GM23338 (cell line): ENCODE measurements around the gene PGAM1. TPM values are rescaled to one million over a fixed set of nuclear protein-coding genes. Genes with fewer than 3 reads are reported as not detected.

Experiments
- ATAC-seq: fragments of 200-7000 bp; cut with Tn5 transposase; 3 replicates; pipeline ENCODE4 v1.9.1; 2020
- DNase-seq: peaks from one replicate; pipeline ENCODE4 v3.0.0-alpha.2; 2015; ENCODE audit warnings: low spot score
- H2AFZ ChIP-seq: fragments of 200-600 bp; sonication (generic); 2 replicates; pipeline ENCODE4 v1.8.0; 2016; ENCODE audit warnings: antibody characterized with exemption, mild to moderate bottlenecking, moderate library complexity
- H3F3A ChIP-seq: fragments of 200-600 bp; sonication (generic); replicated peaks from 2 replicates; pipeline ENCODE4 v1.8.0; 2017; ENCODE audit warnings: antibody characterized with exemption, mixed run types, low read depth
- H3K27ac ChIP-seq: fragments of 200-600 bp; sonication (generic); 2 replicates; pipeline ENCODE4 v1.6.1; 2016; ENCODE audit warnings: low read depth
- H3K27me3 ChIP-seq: fragments of 200-600 bp; sonication (generic); 2 replicates; pipeline ENCODE4 v1.8.0; 2016; ENCODE audit warnings: mild to moderate bottlenecking, mixed run types, moderate library complexity; ENCODE audit not compliant: insufficient read depth
- H3K36me3 ChIP-seq: fragments of 200-600 bp; sonication (generic); 2 replicates; pipeline ENCODE4 v1.8.0; 2016; ENCODE audit warnings: mild to moderate bottlenecking; ENCODE audit not compliant: insufficient read depth
- H3K4me1 ChIP-seq: fragments of 200-600 bp; sonication (generic); 2 replicates; pipeline ENCODE4 v1.8.0; 2016; ENCODE audit warnings: mild to moderate bottlenecking, moderate library complexity; ENCODE audit not compliant: insufficient read depth
- H3K4me2 ChIP-seq: fragments of 200-600 bp; sonication (generic); 2 replicates; pipeline ENCODE4 v1.7.1; 2017; ENCODE audit warnings: mixed run types
- H3K4me3 ChIP-seq: fragments of 200-600 bp; sonication (generic); 2 replicates; pipeline ENCODE4 v1.6.1; 2016; ENCODE audit warnings: mixed run types
- H3K79me2 ChIP-seq: fragments of 200-600 bp; sonication (generic); replicated peaks from 2 replicates; pipeline ENCODE4 v1.8.0; 2017; ENCODE audit warnings: mild to moderate bottlenecking; ENCODE audit not compliant: insufficient read depth
- H3K9me2 ChIP-seq: fragments of 200-600 bp; sonication (generic); 2 replicates; pipeline ENCODE4 v1.8.0; 2017; ENCODE audit not compliant: insufficient read depth
- H4K20me1 ChIP-seq: fragments of 200-600 bp; sonication (generic); replicated peaks from 2 replicates; pipeline ENCODE4 v1.8.0; 2017; ENCODE audit warnings: mild to moderate bottlenecking; ENCODE audit not compliant: insufficient read depth
- H3K27ac Mint-ChIP-seq: 2 replicates; pipeline ENCODE4 v1.8.0; 2020; ENCODE audit warnings: inconsistent platforms, mild to moderate bottlenecking, moderate library complexity, mixed read lengths
- H3K27me3 Mint-ChIP-seq: 3 replicates; pipeline ENCODE4 v1.8.0; 2022; ENCODE audit warnings: low read depth, mild to moderate bottlenecking, moderate library complexity, mixed read lengths, inconsistent platforms; ENCODE audit not compliant: insufficient read depth, poor library complexity
- H3K36me3 Mint-ChIP-seq: 3 replicates; pipeline ENCODE4 v1.8.0; 2021; ENCODE audit warnings: low read depth, mild to moderate bottlenecking, inconsistent platforms, moderate library complexity, mixed read lengths
- H3K4me1 Mint-ChIP-seq: 3 replicates; pipeline ENCODE4 v1.8.0; 2020; ENCODE audit warnings: mild to moderate bottlenecking, inconsistent platforms, mixed read lengths
- H3K4me3 Mint-ChIP-seq: 3 replicates; pipeline ENCODE4 v1.8.0; 2021; ENCODE audit warnings: moderate library complexity, mild to moderate bottlenecking, inconsistent platforms, mixed read lengths
- H3K9me3 Mint-ChIP-seq: 3 replicates; pipeline ENCODE4 v1.8.0; 2020; ENCODE audit warnings: moderate library complexity, mild to moderate bottlenecking, inconsistent platforms, mixed read lengths
- EZH2 ChIP-seq: fragments of 200-600 bp; sonication (generic); IDR thresholded peaks from one replicate; pipeline ENCODE4 v1.8.0; 2017; ENCODE audit warnings: antibody characterized with exemption, mild to moderate bottlenecking, low read depth; ENCODE audit not compliant: unreplicated experiment
- EZH2phosphoT487 ChIP-seq: fragments of 200-600 bp; sonication (generic); IDR thresholded peaks from one replicate; pipeline ENCODE4 v1.8.1; 2018; ENCODE audit warnings: antibody characterized with exemption; ENCODE audit not compliant: unreplicated experiment
- JUNB ChIP-seq: IDR thresholded peaks from one replicate; pipeline ENCODE4 v1.6.1; 2016; ENCODE audit warnings: antibody characterized with exemption; ENCODE audit not compliant: unreplicated experiment
- NANOG ChIP-seq: IDR thresholded peaks from 2 replicates; pipeline ENCODE4 v1.6.1; 2016; ENCODE audit warnings: antibody characterized with exemption, borderline replicate concordance
- POLR2AphosphoS5 ChIP-seq: IDR thresholded peaks from 2 replicates; pipeline ENCODE4 v1.6.1; 2016; ENCODE audit warnings: antibody characterized with exemption, low read depth
- STAT1 ChIP-seq: IDR thresholded peaks from one replicate; pipeline ENCODE4 v1.6.1; 2016; ENCODE audit warnings: antibody characterized with exemption; ENCODE audit not compliant: unreplicated experiment
- ZNF114 ChIP-seq: fragments of 250-450 bp; sonication (Bioruptor Pico); IDR thresholded peaks from 2 replicates; pipeline ENCODE4 v1.5.0; 2020; ENCODE audit warnings: mild to moderate bottlenecking, moderate library complexity
- ZNF331 ChIP-seq: fragments of 250-450 bp; sonication (Bioruptor Pico); IDR thresholded peaks from 2 replicates; pipeline ENCODE4 v1.5.0; 2020; ENCODE audit warnings: low read depth, mild to moderate bottlenecking, moderate library complexity
- polyA plus RNA-seq: library from polyadenylated mRNA; unstranded; fragments of >200 nt; fragmentation: Nextera tagmentation; extraction: Ambion mirVana; gene quantifications from 2 replicates; pipeline ENCODE4 v1.2.1, GENCODE V29; 2016
- total RNA-seq: library from RNA; depleted of rRNA; stranded (reverse); fragments of >200 nt; shearing (Covaris generic); gene quantifications from 2 replicates; pipeline ENCODE4 v1.2.3, GENCODE V29; 2014
- TF ChIP-seq, protein P1 (sequence below), 2 experiments: fragments of 200-600 bp in 1 of 2; sonication (generic) in 1 of 2; conservative IDR thresholded peaks; 2 replicates each; pipeline versions ENCODE4 v1.5.1 to v1.6.1; 2016 to 2017; ENCODE audit warnings: antibody characterized with exemption in 2 of 2, low read depth in 2 of 2, mild to moderate bottlenecking in 2 of 2, moderate library complexity in 1 of 2
- TF ChIP-seq, protein P2 (sequence below): fragments of 250-450 bp; sonication (Bioruptor Pico); IDR thresholded peaks from 2 replicates; pipeline ENCODE4 v1.5.0; 2020; ENCODE audit warnings: mild to moderate bottlenecking, moderate library complexity

PGAM1 gene
- total and polyA plus RNA-seq, 2 experiments from 2014 or later: 497 to 930 TPM

- Histone ChIP-seq H3K4me2 (no peak overlapping the region), H4K20me1 (peaks cover 5% of the 10 kb centered on the region), H3K4me3 (no peak overlapping the region), H3K36me3 (peaks cover 64% of the 10 kb centered on the region), H3K9me2 (no peaks in the 10 kb centered on the region), H3K27me3 (no peaks in the 10 kb centered on the region), H2AFZ (no peak overlapping the region), H3K4me1 (no peaks in the 10 kb centered on the region), H3K79me2 (no peaks in the 10 kb centered on the region), H3K27ac (peak overlapping the region; percentile 73), H3F3A (peaks cover 28% of the 10 kb centered on the region)
- Mint-ChIP-seq H3K27ac (peak overlapping the region; percentile 86), H3K27me3 (peaks cover 8% of the 10 kb centered on the region), H3K36me3 (peaks cover 90% of the 10 kb centered on the region), H3K4me1 (peaks cover 5% of the 10 kb centered on the region; the same call in 1 of the 3 replicates), H3K4me3 (no peak overlapping the region), H3K9me3 (no peaks in the 10 kb centered on the region)
- peak; percentile 94 for ATAC-seq
- no peak for TF ChIP-seq JUNB
- no peak for TF ChIP-seq EZH2
- TF ChIP-seq ZNF331 (CRISPR knock-in tag): no peak
- no peak for TF ChIP-seq STAT1
- TF ChIP-seq, protein P1, sequence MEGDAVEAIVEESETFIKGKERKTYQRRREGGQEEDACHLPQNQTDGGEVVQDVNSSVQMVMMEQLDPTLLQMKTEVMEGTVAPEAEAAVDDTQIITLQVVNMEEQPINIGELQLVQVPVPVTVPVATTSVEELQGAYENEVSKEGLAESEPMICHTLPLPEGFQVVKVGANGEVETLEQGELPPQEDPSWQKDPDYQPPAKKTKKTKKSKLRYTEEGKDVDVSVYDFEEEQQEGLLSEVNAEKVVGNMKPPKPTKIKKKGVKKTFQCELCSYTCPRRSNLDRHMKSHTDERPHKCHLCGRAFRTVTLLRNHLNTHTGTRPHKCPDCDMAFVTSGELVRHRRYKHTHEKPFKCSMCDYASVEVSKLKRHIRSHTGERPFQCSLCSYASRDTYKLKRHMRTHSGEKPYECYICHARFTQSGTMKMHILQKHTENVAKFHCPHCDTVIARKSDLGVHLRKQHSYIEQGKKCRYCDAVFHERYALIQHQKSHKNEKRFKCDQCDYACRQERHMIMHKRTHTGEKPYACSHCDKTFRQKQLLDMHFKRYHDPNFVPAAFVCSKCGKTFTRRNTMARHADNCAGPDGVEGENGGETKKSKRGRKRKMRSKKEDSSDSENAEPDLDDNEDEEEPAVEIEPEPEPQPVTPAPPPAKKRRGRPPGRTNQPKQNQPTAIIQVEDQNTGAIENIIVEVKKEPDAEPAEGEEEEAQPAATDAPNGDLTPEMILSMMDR (conservative IDR thresholded peaks at IDR 0.05; ENCODE audit: low read depth in 2 of 2): peak; percentile 86 to 96
- TF ChIP-seq ZNF114: no peak
- TF ChIP-seq NANOG: no peak
- peak; percentile 87 for DNase-seq
Observed at GRCh38 chr10:97463363-97464132, 37.6 kb downstream of the PGAM1 start.

- ATAC-seq (no peak), DNase-seq (no peak)
- H3K27ac ChIP-seq: peak overlapping the region; percentile 73
- no peak overlapping the region for H3K4me3 ChIP-seq
- H3K27me3 Mint-ChIP-seq: peaks cover 6% of the 10 kb centered on the region
- no peaks in the 10 kb centered on the region for H3K79me2 ChIP-seq
- H3K9me2 ChIP-seq: no peaks in the 10 kb centered on the region
- no peaks in the 10 kb centered on the region for H3K27me3 ChIP-seq
- peaks cover 5% of the 10 kb centered on the region for H4K20me1 ChIP-seq
- no peak overlapping the region for H3K4me3 Mint-ChIP-seq
- H3K36me3 ChIP-seq: peaks cover 65% of the 10 kb centered on the region
- H3K4me1 ChIP-seq: no peaks in the 10 kb centered on the region
- H3K27ac Mint-ChIP-seq: peak overlapping the region; percentile 86
- H3K36me3 Mint-ChIP-seq: peaks cover 90% of the 10 kb centered on the region
- no peaks in the 10 kb centered on the region for H3K9me3 Mint-ChIP-seq
- peaks cover 5% of the 10 kb centered on the region; the same call in 1 of the 3 replicates for H3K4me1 Mint-ChIP-seq
- peaks cover 32% of the 10 kb centered on the region for H3F3A ChIP-seq
- no peak overlapping the region for H2AFZ ChIP-seq
- H3K4me2 ChIP-seq: no peak overlapping the region
- TF ChIP-seq EZH2: no peak
- TF ChIP-seq, protein P2, sequence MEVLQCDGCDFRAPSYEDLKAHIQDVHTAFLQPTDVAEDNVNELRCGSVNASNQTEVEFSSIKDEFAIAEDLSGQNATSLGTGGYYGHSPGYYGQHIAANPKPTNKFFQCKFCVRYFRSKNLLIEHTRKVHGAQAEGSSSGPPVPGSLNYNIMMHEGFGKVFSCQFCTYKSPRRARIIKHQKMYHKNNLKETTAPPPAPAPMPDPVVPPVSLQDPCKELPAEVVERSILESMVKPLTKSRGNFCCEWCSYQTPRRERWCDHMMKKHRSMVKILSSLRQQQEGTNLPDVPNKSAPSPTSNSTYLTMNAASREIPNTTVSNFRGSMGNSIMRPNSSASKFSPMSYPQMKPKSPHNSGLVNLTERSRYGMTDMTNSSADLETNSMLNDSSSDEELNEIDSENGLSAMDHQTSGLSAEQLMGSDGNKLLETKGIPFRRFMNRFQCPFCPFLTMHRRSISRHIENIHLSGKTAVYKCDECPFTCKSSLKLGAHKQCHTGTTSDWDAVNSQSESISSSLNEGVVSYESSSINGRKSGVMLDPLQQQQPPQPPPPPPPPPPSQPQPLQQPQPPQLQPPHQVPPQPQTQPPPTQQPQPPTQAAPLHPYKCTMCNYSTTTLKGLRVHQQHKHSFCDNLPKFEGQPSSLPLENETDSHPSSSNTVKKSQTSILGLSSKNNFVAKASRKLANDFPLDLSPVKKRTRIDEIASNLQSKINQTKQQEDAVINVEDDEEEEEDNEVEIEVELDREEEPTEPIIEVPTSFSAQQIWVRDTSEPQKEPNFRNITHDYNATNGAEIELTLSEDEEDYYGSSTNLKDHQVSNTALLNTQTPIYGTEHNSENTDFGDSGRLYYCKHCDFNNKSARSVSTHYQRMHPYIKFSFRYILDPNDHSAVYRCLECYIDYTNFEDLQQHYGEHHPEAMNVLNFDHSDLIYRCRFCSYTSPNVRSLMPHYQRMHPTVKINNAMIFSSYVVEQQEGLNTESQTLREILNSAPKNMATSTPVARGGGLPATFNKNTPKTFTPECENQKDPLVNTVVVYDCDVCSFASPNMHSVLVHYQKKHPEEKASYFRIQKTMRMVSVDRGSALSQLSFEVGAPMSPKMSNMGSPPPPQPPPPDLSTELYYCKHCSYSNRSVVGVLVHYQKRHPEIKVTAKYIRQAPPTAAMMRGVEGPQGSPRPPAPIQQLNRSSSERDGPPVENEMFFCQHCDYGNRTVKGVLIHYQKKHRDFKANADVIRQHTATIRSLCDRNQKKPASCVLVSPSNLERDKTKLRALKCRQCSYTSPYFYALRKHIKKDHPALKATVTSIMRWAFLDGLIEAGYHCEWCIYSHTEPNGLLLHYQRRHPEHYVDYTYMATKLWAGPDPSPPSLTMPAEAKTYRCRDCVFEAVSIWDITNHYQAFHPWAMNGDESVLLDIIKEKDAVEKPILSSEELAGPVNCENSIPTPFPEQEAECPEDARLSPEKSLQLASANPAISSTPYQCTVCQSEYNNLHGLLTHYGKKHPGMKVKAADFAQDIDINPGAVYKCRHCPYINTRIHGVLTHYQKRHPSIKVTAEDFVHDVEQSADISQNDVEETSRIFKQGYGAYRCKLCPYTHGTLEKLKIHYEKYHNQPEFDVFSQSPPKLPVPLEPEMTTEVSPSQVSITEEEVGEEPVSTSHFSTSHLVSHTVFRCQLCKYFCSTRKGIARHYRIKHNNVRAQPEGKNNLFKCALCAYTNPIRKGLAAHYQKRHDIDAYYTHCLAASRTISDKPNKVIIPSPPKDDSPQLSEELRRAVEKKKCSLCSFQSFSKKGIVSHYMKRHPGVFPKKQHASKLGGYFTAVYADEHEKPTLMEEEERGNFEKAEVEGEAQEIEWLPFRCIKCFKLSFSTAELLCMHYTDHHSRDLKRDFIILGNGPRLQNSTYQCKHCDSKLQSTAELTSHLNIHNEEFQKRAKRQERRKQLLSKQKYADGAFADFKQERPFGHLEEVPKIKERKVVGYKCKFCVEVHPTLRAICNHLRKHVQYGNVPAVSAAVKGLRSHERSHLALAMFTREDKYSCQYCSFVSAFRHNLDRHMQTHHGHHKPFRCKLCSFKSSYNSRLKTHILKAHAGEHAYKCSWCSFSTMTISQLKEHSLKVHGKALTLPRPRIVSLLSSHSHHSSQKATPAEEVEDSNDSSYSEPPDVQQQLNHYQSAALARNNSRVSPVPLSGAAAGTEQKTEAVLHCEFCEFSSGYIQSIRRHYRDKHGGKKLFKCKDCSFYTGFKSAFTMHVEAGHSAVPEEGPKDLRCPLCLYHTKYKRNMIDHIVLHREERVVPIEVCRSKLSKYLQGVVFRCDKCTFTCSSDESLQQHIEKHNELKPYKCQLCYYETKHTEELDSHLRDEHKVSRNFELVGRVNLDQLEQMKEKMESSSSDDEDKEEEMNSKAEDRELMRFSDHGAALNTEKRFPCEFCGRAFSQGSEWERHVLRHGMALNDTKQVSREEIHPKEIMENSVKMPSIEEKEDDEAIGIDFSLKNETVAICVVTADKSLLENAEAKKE (CRISPR knock-in tag): no peak
- no peak for TF ChIP-seq JUNB
- no peak for TF ChIP-seq POLR2AphosphoS5
- no peak for TF ChIP-seq EZH2phosphoT487
- TF ChIP-seq NANOG: no peak
- no peak for TF ChIP-seq STAT1
- TF ChIP-seq ZNF114: no peak
Observed at GRCh38 chr10:97464226-97464625, 38.2 kb downstream of the PGAM1 start.
